PFSK-1 (cell line): ENCODE data around the gene MCM8. TPM values are rescaled to one million over a fixed set of nuclear protein-coding genes. Genes with fewer than 3 reads are reported as not detected.
A peak's percentile ranks its signal among the peaks of the same experiment; 100 is the strongest.

Experiments used
- FOXP2 ChIP-seq: optimal IDR thresholded peaks from 2 replicates; pipeline ENCODE3; 2011; ENCODE audit warnings: borderline replicate concordance, control low read depth, inconsistent platforms; ENCODE audit not compliant: insufficient read depth; ENCODE audit errors: extremely low read length, extremely low read depth
- POLR2AphosphoS5 ChIP-seq: IDR thresholded peaks from 2 replicates; pipeline ENCODE4 v1.6.1; 2012; ENCODE audit warnings: low read depth, mild to moderate bottlenecking, control low read depth, low read length, moderate library complexity
- REST ChIP-seq, 2 experiments: IDR thresholded peaks; 2 replicates each; pipeline versions ENCODE4 v1.6.1 to v1.8.0; 2011 to 2012; ENCODE audit warnings: low read depth in 2 of 2, low read length in 2 of 2, control low read depth in 1 of 2, inconsistent platforms in 1 of 2, mild to moderate bottlenecking in 1 of 2, moderate library complexity in 1 of 2; ENCODE audit not compliant: insufficient read depth in 1 of 2
- SIN3A ChIP-seq: IDR thresholded peaks from 2 replicates; pipeline ENCODE4 v1.6.1; 2012; ENCODE audit warnings: mild to moderate bottlenecking, low read length, moderate library complexity, borderline replicate concordance; ENCODE audit not compliant: insufficient read depth
- TAF1 ChIP-seq: IDR thresholded peaks from 2 replicates; pipeline ENCODE4 v1.6.1; 2012; ENCODE audit warnings: low read length, control low read depth, borderline replicate concordance; ENCODE audit not compliant: insufficient read depth
- polyA plus RNA-seq: library from polyadenylated mRNA; unstranded; fragments of >200 nt; gene quantifications from one replicate; pipeline ENCODE4 v1.2.1, GENCODE V29; 2012; ENCODE audit warnings: low read depth, missing spikeins; ENCODE audit not compliant: insufficient read length

MCM8 gene
- 5.2 TPM for polyA plus RNA-seq

GRCh38 chr20:5950271-5951031, at the start of gene MCM8, which contains the start of gene TRMT6:
Gene MCM8, plus strand, starts transcription at chr20:5950652. Its CDS starts 1,364 bp downstream, at chr20:5952016.
Gene TRMT6, minus strand, starts transcription at chr20:5950533. Its CDS starts 128 bp downstream, at chr20:5950405.
- TF ChIP-seq FOXP2 (peak; percentile 81), POLR2AphosphoS5 (peak; percentile 75; the same call in 1 of the 2 replicates), TAF1 (peak; percentile 74; the same call in 1 of the 2 replicates), SIN3A (peak; percentile 97), REST (IDR thresholded peaks at IDR 0.05; ENCODE audit: insufficient read depth in 1 of 2, low read depth in 2 of 2, low read length in 2 of 2) (no peak)

GRCh38 chr20:5900908-5901307, 49.5 kb upstream of the MCM8 start:
- no peak for TF ChIP-seq SIN3A
- TF ChIP-seq REST (IDR thresholded peaks at IDR 0.05; ENCODE audit: insufficient read depth in 1 of 2, low read depth in 2 of 2, low read length in 2 of 2): no peak
- no peak for TF ChIP-seq POLR2AphosphoS5

GRCh38 chr20:5908981-5909380, 41.5 kb upstream of the MCM8 start:
- TF ChIP-seq FOXP2 (no peak), TAF1 (no peak), SIN3A (no peak), REST (IDR thresholded peaks at IDR 0.05; ENCODE audit: insufficient read depth in 1 of 2, low read depth in 2 of 2, low read length in 2 of 2) (no peak), POLR2AphosphoS5 (no peak)

GRCh38 chr20:5910186-5910585, 40.3 kb upstream of the MCM8 start:
- no peak for TF ChIP-seq TAF1
- TF ChIP-seq SIN3A: no peak
- no peak for TF ChIP-seq POLR2AphosphoS5
- TF ChIP-seq REST (IDR thresholded peaks at IDR 0.05; ENCODE audit: insufficient read depth in 1 of 2, low read depth in 2 of 2, low read length in 2 of 2): no peak
- TF ChIP-seq FOXP2: no peak

- TF ChIP-seq SIN3A: no peak
- TF ChIP-seq FOXP2: no peak
- no peak for TF ChIP-seq TAF1
- no peak for TF ChIP-seq REST (IDR thresholded peaks at IDR 0.05; ENCODE audit: insufficient read depth in 1 of 2, low read depth in 2 of 2, low read length in 2 of 2)
- no peak for TF ChIP-seq POLR2AphosphoS5
Measured at GRCh38 chr20:5913166-5913565, 37.3 kb upstream of the MCM8 start.
